ENCODE results near the gene PLCXD3.
"Not testable (repeated sequence)": the region's sequence is repeated elsewhere in the genome, so short reads cannot be mapped to it uniquely, and the experiment has no call there.

The PLCXD3 gene

GRCh38 chr5:41349846-41350245 lies 160.6 kb downstream of the PLCXD3 start:
- no peak for DNase-seq (ENCODE audit: low spot score)

- DNase-seq (ENCODE audit: low spot score) = no peak
Measured at GRCh38 chr5:41347569-41347968, 162.8 kb downstream of the PLCXD3 start.

GRCh38 chr5:41346609-41347008 lies 163.8 kb downstream of the PLCXD3 start:
- no peak for DNase-seq (ENCODE audit: low spot score)

GRCh38 chr5:41345295-41345694 lies 165.1 kb downstream of the PLCXD3 start:
- DNase-seq (ENCODE audit: low spot score) = no peak

- DNase-seq (ENCODE audit: low spot score) = no peak
Measured at GRCh38 chr5:41339339-41339738, 171.1 kb downstream of the PLCXD3 start.

GRCh38 chr5:41338136-41338675 lies 172.2 kb downstream of the PLCXD3 start:
- no peak for DNase-seq (ENCODE audit: low spot score)

GRCh38 chr5:41337724-41338123 lies 172.7 kb downstream of the PLCXD3 start:
- no peak for DNase-seq (ENCODE audit: low spot score)

GRCh38 chr5:41337216-41337615 lies 173.2 kb downstream of the PLCXD3 start:
- no peak for DNase-seq (ENCODE audit: low spot score)

GRCh38 chr5:41336471-41336870 lies 173.9 kb downstream of the PLCXD3 start:
- DNase-seq (ENCODE audit: low spot score) = no peak

- no peak for DNase-seq (ENCODE audit: low spot score)
Measured at GRCh38 chr5:41335596-41336181, 174.7 kb downstream of the PLCXD3 start.

GRCh38 chr5:41334758-41335157 lies 175.6 kb downstream of the PLCXD3 start:
- peak; percentile 28 for DNase-seq (ENCODE audit: low spot score)

GRCh38 chr5:41334221-41334620 lies 176.2 kb downstream of the PLCXD3 start:
- DNase-seq (ENCODE audit: low spot score) = no peak

- DNase-seq (ENCODE audit: low spot score) = no peak
Measured at GRCh38 chr5:41325074-41325473, 185.3 kb downstream of the PLCXD3 start.

GRCh38 chr5:41322826-41323225 lies 187.6 kb downstream of the PLCXD3 start:
- not testable (repeated sequence) for DNase-seq (ENCODE audit: low spot score)

- no peak for DNase-seq (ENCODE audit: low spot score)
Measured at GRCh38 chr5:41312478-41313060, 197.8 kb downstream of the PLCXD3 start.

- DNase-seq (ENCODE audit: low spot score) = no peak
Measured at GRCh38 chr5:41312066-41312465, 198.3 kb downstream of the PLCXD3 start.

GRCh38 chr5:41309275-41309674 lies 201.1 kb downstream of the PLCXD3 start:
- DNase-seq (ENCODE audit: low spot score) = no peak

- no peak for DNase-seq (ENCODE audit: low spot score)
Measured at GRCh38 chr5:41306005-41306404, 204.4 kb downstream of the PLCXD3 start.

- DNase-seq (ENCODE audit: low spot score) = no peak
Measured at GRCh38 chr5:41305056-41305455, 205.3 kb downstream of the PLCXD3 start.

GRCh38 chr5:41296066-41296465 lies 214.3 kb downstream of the PLCXD3 start:
- no peak for DNase-seq (ENCODE audit: low spot score)

- no peak for DNase-seq (ENCODE audit: low spot score)
Measured at GRCh38 chr5:41291323-41291722, 219.1 kb downstream of the PLCXD3 start.

GRCh38 chr5:41290810-41291209 lies 219.6 kb downstream of the PLCXD3 start:
- DNase-seq (ENCODE audit: low spot score) = no peak

GRCh38 chr5:41289970-41290464 lies 220.4 kb downstream of the PLCXD3 start:
- DNase-seq (ENCODE audit: low spot score) = no peak

- no peak for DNase-seq (ENCODE audit: low spot score)
Measured at GRCh38 chr5:41286696-41287095, 223.7 kb downstream of the PLCXD3 start.
